ENCODE data around the gene CNGA4.
A peak's percentile ranks its signal among the peaks of the same experiment; 100 is the strongest.
"Not testable (repeated sequence)": the region's sequence is repeated elsewhere in the genome, so short reads cannot be mapped to it uniquely, and the experiment has no call there.

Gene CNGA4

DNA sequence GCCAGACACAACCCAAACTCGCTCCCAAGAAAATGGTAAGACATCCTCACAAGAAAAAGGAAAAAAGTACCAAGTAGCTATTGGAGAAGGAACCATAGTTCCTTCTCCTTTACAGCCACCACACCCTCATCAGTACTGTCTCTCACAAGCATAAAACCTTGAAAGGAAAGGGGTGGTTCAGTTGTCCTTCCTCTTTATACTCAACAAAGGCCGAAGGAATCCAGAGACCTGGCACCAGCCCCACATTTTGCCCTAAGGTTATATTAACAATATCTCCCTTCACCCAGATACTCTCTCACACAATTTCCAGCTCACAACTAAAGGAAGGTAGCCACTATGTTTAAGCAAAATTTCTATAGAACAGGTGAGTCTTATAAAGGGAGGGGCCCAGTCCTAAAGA lies 13.0 kb upstream of the CNGA4 start:
- DNase-seq (ENCODE audit: low read depth in 3 of 3): no peak

- no peak for DNase-seq (ENCODE audit: low read depth in 3 of 3)
Observed at GRCh38 chr11:6228520-6228919, 10.4 kb upstream of the CNGA4 start.

DNA sequence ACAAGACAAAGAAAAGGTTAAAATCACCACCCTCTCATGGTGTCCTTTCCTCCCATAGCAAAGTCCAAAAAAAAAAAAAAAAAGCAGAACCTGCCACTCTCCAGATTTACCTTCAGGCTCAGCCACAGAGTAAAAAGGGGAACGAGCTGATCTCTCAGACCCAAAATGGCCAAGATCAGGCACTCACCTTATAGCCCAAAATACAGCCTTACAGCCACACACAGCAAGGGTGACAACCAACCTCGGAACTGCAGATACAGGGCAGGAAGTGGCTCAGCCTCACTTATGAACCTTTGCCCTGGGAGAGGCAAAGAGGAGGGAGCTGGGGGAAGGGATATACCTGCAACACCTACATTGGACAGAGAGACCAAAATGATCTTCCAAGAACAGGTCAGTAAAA lies 9.0 kb upstream of the CNGA4 start:
- no peak for DNase-seq (ENCODE audit: low read depth in 3 of 3)

GRCh38 chr11:6232899-6233298 lies 6.0 kb upstream of the CNGA4 start:
- no peak for DNase-seq (ENCODE audit: low read depth in 3 of 3)

GRCh38 chr11:6233984-6234386 lies 4.9 kb upstream of the CNGA4 start:
- no peak for DNase-seq (ENCODE audit: low read depth in 3 of 3)

DNA sequence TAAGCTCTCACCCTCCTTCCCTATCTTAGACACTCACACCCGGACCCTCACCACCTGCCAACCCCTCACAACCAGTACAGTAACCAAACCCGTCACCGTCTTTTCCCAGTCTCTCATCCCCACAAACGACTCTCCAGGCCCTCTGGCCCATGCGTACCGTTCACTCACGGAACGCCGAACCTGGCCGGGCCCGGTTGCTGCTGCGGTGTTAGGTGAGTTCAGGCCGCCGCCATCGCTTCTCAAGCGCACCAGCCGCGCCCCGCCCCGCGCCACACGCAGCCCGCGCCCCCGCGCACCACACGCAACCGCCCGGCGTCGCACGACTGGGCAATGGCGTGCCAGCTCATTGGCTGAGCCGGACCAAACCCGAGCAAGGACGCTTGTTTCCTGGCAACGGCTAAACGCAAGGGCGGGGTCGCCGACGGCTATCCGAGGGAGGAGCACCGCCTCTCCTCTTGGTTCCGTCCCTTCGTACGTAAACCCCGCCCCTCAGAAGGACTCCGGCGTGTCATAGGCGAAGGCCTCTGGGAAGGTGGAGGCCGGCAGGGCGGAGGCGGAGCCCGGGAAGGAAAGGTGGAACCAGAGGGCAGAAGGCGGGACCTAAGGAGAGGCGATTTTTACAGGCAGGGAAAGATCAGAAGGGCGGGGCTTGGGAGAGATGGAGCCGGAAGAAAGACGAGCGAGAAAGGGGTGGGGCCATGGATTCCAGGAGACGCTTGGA lies 4.3 kb upstream of the CNGA4 start, which contains the start of gene FHIP1B:
Gene FHIP1B, minus strand, starts transcription at position 250 of the 721 bp plus-strand sequence. CDS start 10,120 bp downstream, outside the sequence.
- DNase-seq (ENCODE audit: low read depth in 3 of 3): peak; percentile 98 to 99 (median 99)

GRCh38 chr11:6237266-6237665 lies 1.6 kb upstream of the CNGA4 start:
- no peak for DNase-seq (ENCODE audit: low read depth in 3 of 3)

- no peak for DNase-seq (ENCODE audit: low read depth in 3 of 3)
Observed at GRCh38 chr11:6237761-6238302, 1.1 kb upstream of the CNGA4 start.

GRCh38 chr11:6240139-6240538 lies 1.2 kb downstream of the CNGA4 start:
- no peak for DNase-seq (ENCODE audit: low read depth in 3 of 3)

GRCh38 chr11:6240781-6241180 lies 1.9 kb downstream of the CNGA4 start:
- no peak for DNase-seq (ENCODE audit: low read depth in 3 of 3)

GRCh38 chr11:6241316-6241715 lies 2.4 kb downstream of the CNGA4 start:
- no peak for DNase-seq (ENCODE audit: low read depth in 3 of 3)

GRCh38 chr11:6245536-6245935 lies 6.6 kb downstream of the CNGA4 start:
- DNase-seq (ENCODE audit: low read depth in 3 of 3): no peak

GRCh38 chr11:6248248-6248647 lies 9.4 kb downstream of the CNGA4 start:
- DNase-seq (ENCODE audit: low read depth in 3 of 3): no peak

GRCh38 chr11:6248897-6249296 lies 10.0 kb downstream of the CNGA4 start:
- DNase-seq (ENCODE audit: low read depth in 3 of 3): not testable (repeated sequence)

DNA sequence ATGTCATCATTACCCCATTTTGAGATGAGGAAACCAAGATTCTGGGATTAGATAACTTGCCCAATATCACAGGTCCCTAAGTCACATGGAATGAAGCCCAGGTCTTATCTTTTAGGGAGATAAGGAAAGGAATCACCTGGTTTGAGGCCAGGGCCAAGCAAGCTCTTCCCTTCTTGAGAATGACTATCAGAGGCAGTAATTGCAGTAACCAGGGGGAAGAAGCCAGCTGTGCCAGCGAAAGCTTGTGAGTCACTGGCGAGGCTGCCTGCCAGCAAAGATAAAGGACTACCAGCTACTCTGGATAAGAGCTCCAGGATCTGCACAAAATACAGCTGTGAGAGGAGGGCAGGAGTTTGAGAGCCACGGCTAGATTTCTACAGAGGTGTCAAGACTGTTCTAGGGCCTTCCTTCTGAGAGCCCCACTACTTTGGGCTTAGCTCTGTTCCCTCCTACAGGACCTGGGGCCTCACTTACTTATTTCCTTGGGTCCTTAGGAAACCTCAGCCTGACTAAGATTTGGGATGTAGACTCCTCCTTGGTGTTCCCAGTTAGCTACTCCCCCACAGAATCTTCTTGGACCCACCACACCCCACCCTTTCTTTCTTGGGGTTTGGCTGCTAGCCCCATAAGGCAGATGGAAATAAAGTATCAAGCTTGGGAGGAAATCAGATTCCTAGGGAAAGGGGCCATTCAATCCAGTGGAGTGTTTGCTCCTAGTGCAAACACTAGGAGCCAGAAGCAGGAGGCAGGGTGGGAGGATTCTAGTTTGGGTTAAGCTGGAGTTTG lies 11.1 kb downstream of the CNGA4 start:
- no peak for DNase-seq (ENCODE audit: low read depth in 3 of 3)

DNA sequence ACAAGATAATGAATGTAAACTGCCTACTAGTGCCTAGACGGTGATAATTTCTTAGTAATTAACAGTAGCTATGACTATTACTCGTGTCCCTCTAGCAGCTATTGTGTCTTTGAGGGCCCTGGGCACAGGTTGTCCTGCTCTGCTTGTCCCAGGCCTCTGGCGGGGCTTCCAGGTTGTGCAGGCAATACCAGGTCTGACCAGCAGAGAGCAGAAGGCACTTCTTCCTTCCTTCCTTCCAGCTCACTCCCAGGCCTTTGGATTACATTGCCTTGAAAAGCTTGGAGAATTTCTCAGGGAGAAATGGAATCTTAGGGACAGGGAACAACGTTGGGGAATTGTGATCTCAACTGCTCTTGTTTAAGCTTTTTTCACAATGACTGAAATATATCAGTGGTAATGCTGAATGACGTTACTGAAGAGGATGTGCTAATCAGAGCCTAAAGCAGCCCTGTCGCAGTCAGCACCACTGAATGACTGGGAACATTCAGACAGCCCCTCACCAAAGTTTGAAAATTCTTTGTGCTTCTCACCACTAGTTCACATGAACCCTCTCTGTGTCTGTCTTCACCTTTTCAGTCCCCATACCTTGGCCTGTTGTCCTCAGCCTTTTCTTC lies 12.3 kb downstream of the CNGA4 start:
- peak in 1 of 3 experiments; percentile 54 for DNase-seq (ENCODE audit: low read depth in 3 of 3)

DNA sequence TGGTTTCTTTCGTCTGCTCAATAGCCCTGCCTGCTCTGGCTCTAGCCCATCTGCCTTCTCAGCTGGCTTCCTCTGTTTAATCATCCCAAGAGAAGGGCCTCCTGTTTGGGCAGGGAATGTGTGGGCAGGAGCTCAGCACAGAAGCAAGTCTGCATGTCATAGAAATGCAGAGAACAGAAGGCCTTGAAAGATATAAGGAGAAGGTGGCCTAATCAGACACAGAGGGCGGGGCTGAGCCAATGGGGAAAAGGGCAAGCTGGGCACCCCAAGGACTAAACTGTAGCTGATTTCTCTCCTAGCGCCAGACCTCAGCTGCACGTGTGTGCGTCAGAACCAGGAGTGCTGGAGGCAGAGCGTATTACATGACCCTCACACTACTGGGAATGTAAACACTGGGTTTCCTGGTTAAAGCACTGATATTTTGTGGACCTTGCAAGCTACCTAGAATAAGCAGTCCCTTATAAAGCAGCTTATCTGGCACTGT lies 13.1 kb downstream of the CNGA4 start:
- no peak for DNase-seq (ENCODE audit: low read depth in 3 of 3)

DNA sequence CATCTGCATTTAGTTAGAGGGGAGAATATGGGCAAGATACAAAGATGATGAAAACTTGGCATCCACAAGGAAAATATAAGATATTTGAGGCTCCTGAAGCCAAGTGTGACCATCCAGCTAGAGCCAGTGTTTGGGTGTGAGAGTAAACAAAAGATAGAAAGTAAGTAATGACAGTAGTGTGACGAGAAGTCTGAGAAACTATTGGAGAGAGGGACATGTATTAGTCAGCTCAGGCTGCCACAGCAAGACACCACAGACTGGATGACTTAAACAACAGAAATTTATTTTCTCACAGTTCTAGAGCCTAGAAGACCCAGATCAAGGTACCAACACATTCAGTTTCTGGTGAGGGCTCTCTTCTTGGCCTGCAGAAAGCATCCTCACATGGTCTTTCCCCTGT lies 14.3 kb downstream of the CNGA4 start:
- no peak for DNase-seq (ENCODE audit: low read depth in 3 of 3)

GRCh38 chr11:6258141-6258540 lies 19.3 kb downstream of the CNGA4 start:
- no peak for DNase-seq (ENCODE audit: low read depth in 3 of 3)

GRCh38 chr11:6258571-6259081 lies 19.7 kb downstream of the CNGA4 start:
- DNase-seq (ENCODE audit: low read depth in 3 of 3): no peak

DNA sequence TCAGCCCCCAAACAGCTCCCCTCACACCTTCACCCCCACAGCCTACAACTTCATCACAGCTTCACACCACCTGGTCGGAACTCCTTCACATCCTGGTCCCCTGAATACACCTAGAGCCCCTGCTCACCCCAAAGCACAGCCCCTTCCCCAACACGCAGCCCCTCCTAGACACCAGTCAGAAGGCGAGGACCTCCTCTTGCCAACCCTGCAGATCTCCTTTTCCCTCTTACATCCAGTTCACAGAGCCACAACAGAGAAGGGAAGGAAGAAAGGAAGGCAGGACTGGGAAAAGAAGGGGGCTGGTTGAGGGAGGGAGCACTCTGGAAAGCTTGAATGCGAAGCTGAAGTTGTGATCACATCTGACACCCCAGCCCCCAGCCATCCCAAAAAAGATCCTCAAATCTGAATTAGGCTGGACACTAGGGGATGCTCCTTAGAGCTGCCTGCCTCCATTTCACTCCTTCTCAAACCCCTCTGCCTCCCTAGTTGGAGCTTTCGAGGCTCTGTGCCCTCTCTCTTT lies 21.4 kb downstream of the CNGA4 start:
- DNase-seq (ENCODE audit: low read depth in 3 of 3): no peak

- DNase-seq (ENCODE audit: low read depth in 3 of 3): no peak
Observed at GRCh38 chr11:6263662-6264061, 24.8 kb downstream of the CNGA4 start.

Data from stimulated activated CD4-positive, alpha-beta T cell treated with anti-CD3 and anti-CD28 coated beads, TNF-alpha, amount 100 ng/mL, for 24 hours (primary cell).